Colonic mucosa (tissue), 4 donors: ENCODE results near the gene MTX1. TPM values are rescaled to one million over a fixed set of nuclear protein-coding genes. Genes with fewer than 3 reads are reported as not detected.

Experiments used
- DNase-seq: peaks from one replicate; pipeline ENCODE4 v3.0.0-alpha.2; 2020
- H3K27ac ChIP-seq: fragments of 200-600 bp; one replicate; pipeline ENCODE4 v1.8.0; 2021
- H3K27me3 ChIP-seq: fragments of 200-600 bp; one replicate; pipeline ENCODE4 v1.8.0; 2021
- H3K36me3 ChIP-seq: fragments of 200-600 bp; one replicate; pipeline ENCODE4 v1.8.0; 2021
- H3K4me1 ChIP-seq: fragments of 200-600 bp; one replicate; pipeline ENCODE4 v1.8.0; 2021; ENCODE audit warnings: mild to moderate bottlenecking
- H3K4me3 ChIP-seq: fragments of 200-600 bp; one replicate; pipeline ENCODE4 v1.8.0; 2021
- H3K9ac ChIP-seq, 2 donors: one replicate each; pipeline ENCODE4 v1.7.0; 2013; ENCODE audit warnings: control low read depth in 2 of 2, low read depth in 2 of 2, low read length in 2 of 2
- H3K9me3 ChIP-seq: fragments of 200-600 bp; one replicate; pipeline ENCODE4 v1.8.0; 2021
- CTCF ChIP-seq: fragments of 200-600 bp; IDR thresholded peaks from one replicate; pipeline ENCODE4 v1.8.0; 2022; ENCODE audit warnings: antibody characterized with exemption, mild to moderate bottlenecking
- intact Hi-C: fragments of 100-400 bp; cut with DNase I; formaldehyde crosslinking; loops from one replicate; pipeline ENCODE4 v1.14.1; 2022
- total RNA-seq, 2 donors: library from RNA; stranded (reverse); fragmentation: NEBNext Ultra II Directional in 1 of 2; extraction: Animal tissue kit (Norgen Biotek cat#: 25700) in 1 of 2; gene quantifications; one replicate each; pipeline ENCODE4 v1.2.1, GENCODE V29; 2021
- donor health status: healthy.
- donor health status: DM: no; HTN: no; CAD: no.
- donor health status: DM: no; HTN: no; CAD: no.

MTX1 gene
- total RNA-seq, 2 donors from 2014 or later: 37.5 to 55.8 TPM

GRCh38 chr1:155263067-155263466 lies 54.6 kb downstream of the MTX1 start:
- Histone ChIP-seq H3K4me3 (no peak overlapping the region), H3K36me3 (peaks cover 24% of the 10 kb centered on the region), H3K27me3 (no peaks in the 10 kb centered on the region), H3K9me3 (no peaks in the 10 kb centered on the region), H3K4me1 (peaks cover 12% of the 10 kb centered on the region), H3K27ac (no peak overlapping the region), H3K9ac (no peak overlapping the region)
- DNase-seq: no peak
- TF ChIP-seq CTCF: no peak
- intact Hi-C loops: no loop called here

Other genes with a start within 250 kb of the MTX1 start
- gene PYGO2, start 246.9 kb upstream of the MTX1 start, total RNA-seq: 10 to 100 TPM; 25.8 to 33.8 TPM
- gene SHC1, start 237.9 kb upstream of the MTX1 start, total RNA-seq: 100 to 1,000 TPM in 1 of 2 donors, 10 to 100 TPM in 1; 98.3 to 104 TPM
- 10 to 100 TPM; 49.5 to 76.5 TPM for gene CKS1B, start 234.0 kb upstream of the MTX1 start, total RNA-seq
- gene FLAD1, start 225.4 kb upstream of the MTX1 start, total RNA-seq: 10 to 100 TPM; 28.2 to 46.1 TPM
- not detected for gene LENEP, start 215.1 kb upstream of the MTX1 start, total RNA-seq
- 100 to 1,000 TPM; 185 to 205 TPM for gene ZBTB7B, start 205.9 kb upstream of the MTX1 start, total RNA-seq
- gene DCST2, start 174.9 kb upstream of the MTX1 start, total RNA-seq: 1 to 10 TPM; 1.7 to 1.9 TPM
- gene DCST1, start 174.9 kb upstream of the MTX1 start, total RNA-seq: not detected
- gene ADAM15, start 157.4 kb upstream of the MTX1 start, total RNA-seq: 100 to 1,000 TPM; 101 to 228 TPM
- gene EFNA4, start 145.0 kb upstream of the MTX1 start, total RNA-seq: 10 to 100 TPM; 26.1 to 27.2 TPM
- gene EFNA3, start 129.9 kb upstream of the MTX1 start, total RNA-seq: 10 to 100 TPM; 12.7 to 21.4 TPM
- gene EFNA1, start 80.8 kb upstream of the MTX1 start, total RNA-seq: 100 to 1,000 TPM in 1 of 2 donors, 10 to 100 TPM in 1; 61.3 to 125 TPM
- gene SLC50A1, start 72.8 kb upstream of the MTX1 start, total RNA-seq: 100 to 1,000 TPM; 102 to 130 TPM
- gene DPM3, start 68.2 kb upstream of the MTX1 start, total RNA-seq: 100 to 1,000 TPM; 149 to 182 TPM
- 100 to 1,000 TPM; 140 to 172 TPM for gene KRTCAP2, start 35.4 kb upstream of the MTX1 start, total RNA-seq
- under 1 TPM; 0.10 to 0.19 TPM for gene TRIM46, start 34.8 kb upstream of the MTX1 start, total RNA-seq
- gene THBS3, start 798 bp upstream of the MTX1 start, total RNA-seq: 10 to 100 TPM; 12.2 to 16.0 TPM
- 10 to 100 TPM; 22.0 to 34.2 TPM for gene ENTREP3, start 46.8 kb downstream of the MTX1 start, total RNA-seq
- gene SCAMP3, start 53.7 kb downstream of the MTX1 start, total RNA-seq: 10 to 100 TPM; 41.5 to 67.7 TPM
- gene CLK2, start 64.8 kb downstream of the MTX1 start, total RNA-seq: 10 to 100 TPM; 31.7 to 66.4 TPM
- gene HCN3, start 68.8 kb downstream of the MTX1 start, total RNA-seq: 10 to 100 TPM; 12.4 to 12.8 TPM
- 1 to 10 TPM; 1.6 to 2.9 TPM for gene PKLR, start 92.7 kb downstream of the MTX1 start, total RNA-seq
- 100 to 1,000 TPM; 300 to 501 TPM for gene FDPS, start 100.2 kb downstream of the MTX1 start, total RNA-seq
- 100 to 1,000 TPM in 1 of 2 donors, 10 to 100 TPM in 1; 68.4 to 113 TPM for gene RUSC1, start 112.2 kb downstream of the MTX1 start, total RNA-seq